GM21723 (cell line): ENCODE measurements around the gene FAM8A1.
A peak's percentile ranks its signal among the peaks of the same experiment; 100 is the strongest.
"Not testable (repeated sequence)": the region's sequence is repeated elsewhere in the genome, so short reads cannot be mapped to it uniquely, and the experiment has no call there.

ENCODE experiments used
- ATAC-seq: cut with Tn5 transposase; IDR thresholded peaks from one replicate; pipeline ENCODE4 v1.9.1; 2021; ENCODE audit warnings: mild to moderate bottlenecking, moderate library complexity; ENCODE audit not compliant: unreplicated experiment

FAM8A1 gene, protein sequence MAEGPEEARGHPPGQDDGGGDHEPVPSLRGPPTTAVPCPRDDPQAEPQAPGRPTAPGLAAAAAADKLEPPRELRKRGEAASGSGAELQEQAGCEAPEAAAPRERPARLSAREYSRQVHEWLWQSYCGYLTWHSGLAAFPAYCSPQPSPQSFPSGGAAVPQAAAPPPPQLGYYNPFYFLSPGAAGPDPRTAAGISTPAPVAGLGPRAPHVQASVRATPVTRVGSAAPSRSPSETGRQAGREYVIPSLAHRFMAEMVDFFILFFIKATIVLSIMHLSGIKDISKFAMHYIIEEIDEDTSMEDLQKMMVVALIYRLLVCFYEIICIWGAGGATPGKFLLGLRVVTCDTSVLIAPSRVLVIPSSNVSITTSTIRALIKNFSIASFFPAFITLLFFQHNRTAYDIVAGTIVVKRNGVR

DNA sequence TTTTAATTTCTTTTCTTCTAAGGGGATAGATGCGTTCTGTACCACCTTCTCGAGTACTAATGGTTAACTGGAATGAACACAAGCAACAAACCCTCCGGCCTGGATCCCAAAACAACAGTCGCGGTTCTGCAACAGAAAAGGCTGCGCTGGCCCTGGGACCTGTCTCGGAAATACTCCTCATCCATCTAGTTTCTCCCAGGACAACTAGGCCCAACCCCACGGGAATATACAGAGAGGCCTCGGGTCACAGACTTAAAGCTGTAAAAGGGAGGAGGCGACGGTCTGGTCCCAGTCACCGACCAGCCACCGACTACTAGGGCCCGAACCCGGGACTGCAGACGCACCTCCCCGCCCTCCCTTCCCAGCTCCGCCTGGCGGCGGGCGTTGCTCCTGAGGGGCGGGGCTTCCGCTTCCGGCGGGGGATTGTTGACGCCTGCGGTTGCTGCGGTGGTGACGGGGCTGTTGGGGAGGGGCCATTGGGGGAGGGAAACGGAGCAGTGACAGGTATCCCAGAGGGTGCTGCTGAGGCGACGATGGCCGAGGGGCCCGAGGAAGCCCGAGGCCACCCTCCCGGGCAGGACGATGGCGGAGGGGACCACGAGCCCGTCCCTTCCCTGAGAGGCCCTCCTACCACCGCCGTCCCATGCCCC is at the start of gene FAM8A1:
TSS of gene FAM8A1 (plus strand) at position 426 of the 650 bp plus-strand sequence. CDS start at position 534, 108 bp downstream.
- peak; percentile 89 for ATAC-seq

DNA sequence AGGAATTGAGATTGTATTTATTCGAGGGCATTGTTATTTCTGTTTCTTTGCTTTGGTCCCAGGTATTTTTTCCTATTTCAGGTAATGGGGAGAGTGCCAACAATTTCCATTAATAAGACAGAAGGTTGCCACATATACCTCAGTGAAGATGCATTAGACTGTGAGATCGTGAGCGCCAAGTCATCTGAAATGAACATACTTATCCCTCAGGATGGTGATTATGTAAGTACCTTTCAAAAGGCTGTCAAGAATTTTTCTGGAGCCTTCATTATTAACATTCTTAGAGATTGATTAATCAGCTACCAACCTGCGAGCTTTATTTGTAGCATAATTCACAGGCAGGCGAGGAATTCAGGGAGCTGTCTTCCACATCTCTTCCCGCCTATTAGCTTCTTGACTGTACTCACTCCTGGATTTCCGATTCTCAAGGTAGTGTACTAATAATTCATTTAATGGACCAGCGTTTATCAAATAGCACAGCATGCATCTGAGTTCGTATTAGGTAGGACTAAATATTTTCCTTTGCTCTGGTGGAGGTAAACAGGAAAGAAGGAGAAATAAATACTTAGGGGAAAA is 48.6 kb upstream of the FAM8A1 start:
- no peak for ATAC-seq

DNA sequence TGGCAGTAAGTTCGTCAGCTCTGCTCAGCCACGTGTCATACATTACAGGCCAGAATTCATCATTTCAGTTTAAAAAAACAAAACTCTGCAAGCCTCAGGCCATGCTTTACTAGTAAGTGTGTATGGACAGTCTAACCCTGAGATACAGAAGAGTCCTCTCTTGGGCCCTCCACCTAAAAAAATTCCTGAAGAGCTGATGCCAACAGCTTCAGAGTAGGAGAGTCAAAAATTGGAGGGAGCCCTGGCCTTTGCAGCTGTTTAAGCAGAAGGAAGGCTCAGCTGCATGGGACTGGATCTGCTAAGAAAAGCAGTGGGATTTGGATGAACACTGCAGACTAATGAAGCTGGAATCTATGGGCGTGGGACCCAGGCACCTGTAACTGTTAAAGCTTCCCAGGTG is 47.2 kb upstream of the FAM8A1 start:
- no peak for ATAC-seq

DNA sequence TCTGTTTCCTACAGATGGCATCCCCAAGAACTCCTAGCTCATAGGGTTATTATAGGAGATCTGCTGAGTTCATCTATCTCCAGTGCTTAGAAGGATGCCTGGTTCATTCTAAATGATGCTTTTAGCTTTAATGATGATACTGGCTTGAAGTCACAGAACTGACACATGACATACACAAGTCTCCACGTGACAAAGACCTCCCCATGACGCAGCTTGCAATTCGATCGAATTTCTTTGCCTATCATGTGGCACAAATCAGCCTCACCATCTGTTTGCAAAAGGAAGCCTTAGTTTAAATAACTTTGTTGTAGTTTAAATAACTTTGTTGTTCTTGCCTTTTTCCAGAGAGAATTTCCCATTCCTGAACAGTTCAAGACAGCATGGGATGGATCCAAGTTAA is 44.1 kb upstream of the FAM8A1 start:
- ATAC-seq, result no peak

DNA sequence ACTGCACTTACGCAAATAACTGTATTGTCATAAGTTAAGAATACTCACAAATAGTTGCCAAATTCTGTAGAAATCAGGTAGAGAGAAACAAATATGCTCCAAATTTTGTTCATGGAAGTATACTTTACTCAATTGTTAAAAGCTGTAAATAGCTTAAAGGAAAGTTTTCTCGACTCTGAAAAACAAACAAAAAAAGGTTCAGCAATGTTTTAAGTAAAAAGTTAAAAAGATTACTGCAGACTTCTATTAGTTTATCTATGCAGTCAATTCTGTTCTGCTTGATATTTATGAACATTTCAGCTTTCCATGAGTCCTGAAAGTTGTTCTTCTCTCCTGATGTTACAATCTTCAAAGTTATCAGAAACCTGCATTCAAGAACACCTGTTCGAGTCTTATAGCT is 37.5 kb upstream of the FAM8A1 start:
- ATAC-seq, result no peak

DNA sequence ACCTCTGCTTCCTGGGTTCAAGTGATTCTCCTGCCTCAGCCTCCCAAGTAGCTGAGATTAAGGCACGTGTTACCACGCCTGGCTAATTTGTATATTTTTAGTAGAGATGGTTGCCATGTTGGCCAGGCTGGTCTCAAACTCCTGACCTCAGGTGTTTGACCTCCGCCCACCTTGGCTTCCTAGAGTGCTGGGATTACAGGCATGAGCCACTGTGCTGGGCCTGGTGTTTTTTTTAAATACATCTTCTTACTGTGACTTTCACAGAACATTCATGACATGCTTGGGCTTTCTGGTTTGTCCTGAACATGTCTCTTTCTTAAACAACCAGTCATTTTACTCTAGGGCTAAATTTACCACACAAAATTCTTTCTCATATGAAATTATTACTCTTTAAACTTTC is 34.7 kb upstream of the FAM8A1 start:
- ATAC-seq, result no peak

DNA sequence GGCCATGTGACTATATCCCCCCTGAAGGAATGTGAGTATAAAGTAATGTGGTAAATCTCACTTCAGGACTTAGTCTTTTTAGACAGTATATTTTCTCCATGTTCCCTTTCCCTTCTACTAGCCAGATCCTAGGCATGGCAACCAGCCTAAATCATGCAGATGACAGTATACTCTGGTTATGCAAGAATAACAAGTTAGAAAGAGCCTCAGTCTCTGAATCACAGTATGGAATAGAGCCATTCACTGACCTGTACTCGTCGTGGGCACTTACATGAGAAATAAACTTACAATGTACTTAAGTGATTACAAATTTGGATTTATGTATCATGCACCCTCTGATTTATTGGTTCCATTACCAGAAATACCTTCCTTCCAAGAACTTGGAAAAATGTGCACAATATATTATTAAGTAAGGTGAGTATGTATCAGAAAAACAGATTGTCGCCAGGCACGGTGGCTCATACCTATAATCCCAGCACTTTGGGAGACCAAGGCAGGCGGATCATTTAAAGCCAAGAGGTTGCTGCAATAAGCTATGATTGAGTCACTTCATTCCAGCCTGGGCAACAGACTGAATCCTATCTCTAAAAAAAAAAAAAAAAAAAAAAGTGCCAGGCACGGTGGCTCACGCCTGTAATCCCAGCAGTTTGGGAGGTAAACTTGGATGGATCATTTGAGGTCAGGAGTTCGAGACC is 25.1 kb upstream of the FAM8A1 start:
- no peak for ATAC-seq

DNA sequence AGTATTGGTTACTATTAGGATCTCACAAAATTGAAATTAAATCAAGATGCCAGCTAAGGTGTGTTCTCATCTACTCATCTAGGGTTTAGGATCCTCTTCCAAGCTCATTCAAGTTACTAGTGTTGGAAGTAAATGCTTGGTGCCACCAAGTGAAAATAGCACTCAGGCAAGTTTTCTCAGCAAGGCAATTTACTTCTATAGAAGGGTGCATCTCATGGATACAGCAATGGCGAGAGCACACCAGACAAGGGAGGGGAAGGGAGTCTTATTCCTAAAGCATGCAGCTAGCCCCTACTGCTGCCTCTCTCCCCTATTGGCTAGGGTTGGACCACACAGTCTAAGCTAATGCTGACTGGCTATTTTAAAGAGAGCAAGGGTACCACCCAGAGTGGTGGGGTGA is 23.0 kb upstream of the FAM8A1 start:
- ATAC-seq, result no peak

DNA sequence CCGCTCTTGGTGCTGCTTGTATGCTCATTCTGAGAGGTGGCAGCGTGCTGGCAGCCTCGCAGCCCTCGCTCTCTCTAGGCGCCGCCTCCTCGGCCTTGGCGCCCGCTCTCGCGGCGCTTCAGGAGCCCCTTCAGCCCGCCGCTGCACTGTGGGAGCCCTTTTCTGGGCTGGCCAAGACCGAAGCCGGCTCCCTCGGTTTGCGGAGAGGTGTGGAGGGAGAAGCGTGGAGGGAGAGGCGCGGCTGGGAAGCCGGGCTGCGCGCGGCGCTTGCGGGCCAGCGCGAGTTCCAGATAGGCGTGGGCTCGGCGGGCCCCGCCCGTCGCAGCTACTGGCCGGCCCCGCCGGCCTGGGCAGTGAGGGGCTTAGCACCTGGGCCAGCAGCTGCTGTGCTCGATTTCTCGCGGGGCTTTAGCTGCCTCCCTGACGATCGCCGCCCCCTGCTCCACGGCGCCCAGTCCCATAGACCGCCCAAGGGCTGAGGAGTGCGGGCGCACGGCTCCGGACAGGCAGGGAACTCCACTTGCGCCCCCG is 19.5 kb upstream of the FAM8A1 start:
- no peak for ATAC-seq

DNA sequence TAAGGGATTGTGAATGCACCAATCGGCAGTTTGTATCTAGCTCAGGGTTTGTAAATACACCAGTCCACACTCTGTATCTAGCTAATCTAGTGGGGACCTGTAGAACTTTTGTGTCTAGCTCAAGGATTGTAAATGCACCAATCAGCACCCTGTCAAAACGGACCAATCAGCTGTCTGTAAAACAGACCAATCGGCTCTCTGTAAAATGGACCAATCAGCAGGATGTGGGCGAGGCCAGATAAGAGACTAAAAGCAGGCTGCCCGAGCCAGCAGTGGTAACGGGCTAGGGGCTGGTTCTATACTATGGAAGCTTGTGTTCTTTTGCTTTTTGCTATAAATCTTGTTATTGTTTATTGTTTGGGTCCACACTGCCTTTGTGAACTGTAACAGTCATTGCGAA is 18.8 kb upstream of the FAM8A1 start:
- ATAC-seq, result not testable (repeated sequence)

DNA sequence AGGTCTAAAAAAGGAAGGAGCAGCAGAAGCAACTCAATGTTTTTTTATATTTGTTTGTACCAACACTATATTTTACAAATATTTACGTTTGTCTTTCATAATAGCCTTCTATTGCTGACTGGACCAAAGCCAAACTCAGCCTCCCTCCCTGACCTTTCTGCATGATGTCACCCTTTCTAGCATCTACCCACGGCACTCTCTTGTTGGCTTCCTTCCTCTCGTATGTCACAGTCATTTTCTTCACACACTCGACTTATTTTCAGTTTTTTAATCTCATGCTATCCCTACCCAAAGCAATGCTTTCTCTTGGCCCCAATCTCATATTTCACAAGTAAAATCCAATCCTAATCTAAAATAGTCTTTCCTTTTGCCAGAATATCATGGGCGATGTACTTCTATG is 16.3 kb upstream of the FAM8A1 start:
- no peak for ATAC-seq

DNA sequence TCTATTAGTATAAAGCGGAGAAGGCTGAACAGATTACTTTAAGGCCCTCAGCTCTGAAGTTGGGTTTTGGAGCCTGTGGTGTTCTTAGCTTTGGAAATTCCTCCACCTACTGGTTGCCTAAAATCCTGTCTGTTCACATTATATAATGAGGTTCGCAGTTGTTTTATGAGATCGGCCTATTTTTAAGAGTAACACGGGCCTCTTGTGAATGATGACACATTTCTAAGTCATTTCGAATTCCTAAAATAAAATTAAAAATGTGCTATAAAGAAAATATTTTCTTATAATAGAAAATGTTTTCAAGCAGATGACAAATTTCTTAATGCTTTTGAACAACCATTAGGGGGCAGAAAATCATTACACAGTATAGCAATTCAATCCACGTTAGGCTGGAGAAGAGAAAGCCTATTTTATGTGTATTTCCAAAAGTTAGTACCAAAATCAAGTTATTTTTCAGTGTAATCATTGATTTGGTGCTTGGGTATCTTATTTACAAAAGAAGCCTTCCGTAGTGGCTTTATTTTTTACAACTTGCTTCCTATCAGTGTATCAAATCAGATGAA is 15.8 kb upstream of the FAM8A1 start:
- ATAC-seq, result peak; percentile 71

DNA sequence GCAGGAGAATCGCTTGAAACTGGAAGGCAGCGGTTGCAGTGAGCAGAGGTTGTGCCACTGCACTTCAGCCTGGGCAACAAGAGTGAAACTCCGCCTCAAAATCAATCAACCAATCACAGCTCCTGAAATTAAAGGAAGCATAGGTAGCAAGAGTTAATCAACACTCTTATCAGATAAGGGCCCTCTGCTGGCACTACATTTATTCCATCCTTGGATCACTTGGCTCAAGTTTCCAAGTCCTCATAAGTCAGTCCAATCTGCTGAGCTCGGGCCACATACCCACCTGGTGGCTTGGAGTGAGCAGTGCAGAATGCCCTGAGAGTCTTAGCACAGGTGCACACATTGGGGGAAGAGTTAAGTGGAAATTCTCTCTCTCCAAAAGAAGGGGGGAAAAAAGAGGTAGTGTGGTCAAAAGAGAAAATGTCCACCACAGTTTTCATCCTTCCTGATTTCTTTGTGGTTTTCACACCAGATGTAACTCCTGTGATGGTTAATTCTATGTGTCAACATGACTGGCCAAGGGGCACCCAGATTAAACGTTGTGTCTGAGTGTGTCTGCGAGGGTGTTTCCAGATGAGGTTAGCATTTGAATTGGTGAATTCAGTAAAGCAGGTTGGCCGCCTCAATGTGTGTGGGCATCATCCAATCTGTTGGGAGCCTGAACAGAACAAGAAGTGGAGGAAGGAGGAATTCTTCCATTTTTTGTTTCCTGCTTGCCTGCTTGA is 14.2 kb upstream of the FAM8A1 start:
- no peak for ATAC-seq

DNA sequence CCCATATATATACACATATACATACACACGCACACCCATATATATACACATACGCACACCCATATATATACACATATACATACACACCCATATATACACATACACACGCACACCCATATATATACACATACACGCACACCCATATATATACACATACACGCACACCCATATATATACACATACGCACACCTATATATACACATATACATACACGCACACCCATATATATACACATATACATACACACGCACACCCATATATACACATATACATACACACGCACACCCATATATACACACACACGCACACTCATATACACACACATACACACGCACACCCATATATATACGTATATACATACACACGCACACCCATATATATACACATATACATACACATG is 13.5 kb upstream of the FAM8A1 start:
- ATAC-seq, result not testable (repeated sequence)

DNA sequence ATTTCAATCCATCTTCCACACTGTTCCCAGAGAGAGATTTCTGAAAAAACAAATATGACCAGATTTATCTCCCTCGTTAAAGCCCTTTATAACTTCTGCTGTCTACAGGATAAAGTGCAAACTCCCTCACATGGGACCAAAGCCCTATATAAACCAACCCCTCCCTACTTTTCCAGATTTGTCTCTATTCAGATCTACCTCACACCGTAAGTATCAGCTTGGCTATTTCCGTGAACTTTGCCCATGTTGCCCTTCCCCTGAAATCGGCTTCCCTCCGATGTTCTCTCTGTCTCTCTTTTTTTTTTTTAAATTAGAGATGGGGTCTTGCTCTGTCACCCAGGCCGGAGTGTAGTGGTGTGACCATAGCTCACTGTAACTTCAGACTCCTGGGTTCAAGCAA is 12.1 kb upstream of the FAM8A1 start:
- ATAC-seq, result no peak

DNA sequence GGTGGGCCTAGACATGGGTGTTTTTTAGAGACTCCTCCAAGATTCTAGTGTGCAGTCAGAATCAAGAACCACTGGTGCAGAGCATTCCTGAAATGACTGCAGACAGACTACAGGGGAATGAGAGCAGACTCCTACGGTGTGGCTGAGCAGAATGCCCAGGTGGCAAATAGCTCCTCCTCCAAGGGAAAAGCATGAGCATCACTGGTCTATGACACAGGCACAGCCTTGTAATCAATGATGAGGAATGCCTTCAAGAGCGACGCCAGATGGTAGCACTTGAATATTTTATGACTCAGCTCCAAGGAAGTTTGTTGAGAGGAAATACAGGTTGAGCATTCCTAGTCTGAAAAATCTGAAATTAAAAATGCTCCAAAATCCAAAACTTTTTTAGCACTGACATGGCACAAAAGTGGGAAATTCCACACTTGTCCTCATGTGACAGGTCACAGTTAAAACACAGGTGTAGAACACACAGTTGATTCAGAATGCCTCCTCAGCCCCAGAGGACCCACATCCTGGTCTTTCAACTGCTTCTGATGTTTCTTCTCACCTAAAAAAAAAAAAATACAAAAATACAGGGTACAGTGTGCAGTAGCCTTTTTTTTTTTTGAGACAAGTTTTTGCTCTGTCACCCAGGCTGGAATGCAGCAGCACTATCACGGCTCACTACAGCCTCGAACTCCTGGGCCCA is 10.6 kb upstream of the FAM8A1 start:
- ATAC-seq, result no peak

DNA sequence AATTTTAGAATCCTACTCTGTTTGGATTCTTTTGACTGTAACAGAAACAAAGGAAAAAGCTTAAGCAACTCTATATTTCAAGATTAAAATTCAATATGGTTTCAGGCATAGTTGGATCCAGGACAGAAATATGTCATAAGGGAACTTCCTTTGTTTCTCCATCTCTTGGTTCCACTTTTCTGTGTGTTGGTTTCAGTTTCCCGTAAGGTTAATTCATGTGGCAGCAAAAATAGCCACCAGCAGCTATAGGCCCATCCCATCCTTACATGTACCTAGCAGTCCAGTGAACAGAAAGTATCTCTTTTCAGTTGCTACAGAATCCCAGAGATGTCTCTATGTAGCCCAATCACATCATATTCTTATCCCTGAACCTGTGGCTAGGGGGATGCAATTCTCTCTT is 8.8 kb upstream of the FAM8A1 start:
- ATAC-seq, result no peak

DNA sequence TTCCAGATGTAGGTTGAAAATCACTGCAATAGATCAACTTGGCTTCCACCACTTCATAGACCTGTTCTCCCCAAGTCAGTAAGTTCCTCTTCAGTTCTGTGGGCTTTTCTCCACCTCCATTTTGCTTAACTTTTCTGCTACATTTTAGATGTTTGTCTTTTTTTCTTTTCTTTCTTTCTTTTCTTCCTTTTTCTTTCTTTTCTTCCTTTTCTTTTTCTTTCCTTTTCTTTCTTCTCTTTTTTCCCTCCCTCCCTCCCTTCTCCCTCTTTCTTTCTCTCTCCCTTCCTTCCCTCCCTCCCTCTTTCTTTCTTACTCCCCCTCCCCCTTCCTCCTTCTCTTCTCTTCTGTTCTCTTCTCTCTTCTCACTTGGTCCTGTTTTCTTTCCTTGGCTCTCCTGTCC is 6.9 kb upstream of the FAM8A1 start:
- no peak for ATAC-seq

DNA sequence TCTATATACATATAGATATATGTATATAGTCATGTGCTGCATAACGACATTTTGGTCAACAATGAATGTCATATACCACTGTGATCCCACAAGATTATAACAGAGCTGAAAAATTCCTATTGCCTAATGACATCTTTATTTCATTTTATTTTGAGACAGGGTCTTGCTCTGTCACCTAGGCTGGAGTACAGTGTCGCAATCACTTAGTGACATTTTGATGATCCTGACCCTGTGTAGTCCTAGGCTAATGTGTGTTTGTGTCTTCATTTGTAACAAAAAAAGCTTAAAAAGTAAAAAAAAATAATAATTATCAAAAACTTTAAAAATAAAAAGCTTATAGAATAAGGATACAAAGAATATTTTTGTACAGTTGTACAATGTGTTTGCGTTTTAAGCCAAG is 4.0 kb upstream of the FAM8A1 start:
- no peak for ATAC-seq
